22Rv1 (cell line): ENCODE data around the gene PI4K2A.

Experiments
- ZFX ChIP-seq: fragments of 450-650 bp; IDR thresholded peaks from 2 replicates; pipeline ENCODE4 v1.6.1; 2017; ENCODE audit warnings: antibody characterized with exemption, borderline replicate concordance
- TF ChIP-seq, protein P1 (sequence below): fragments of 450-650 bp; IDR thresholded peaks from 2 replicates; pipeline ENCODE4 v1.5.1; 2017; ENCODE audit warnings: mild to moderate bottlenecking

DNA sequence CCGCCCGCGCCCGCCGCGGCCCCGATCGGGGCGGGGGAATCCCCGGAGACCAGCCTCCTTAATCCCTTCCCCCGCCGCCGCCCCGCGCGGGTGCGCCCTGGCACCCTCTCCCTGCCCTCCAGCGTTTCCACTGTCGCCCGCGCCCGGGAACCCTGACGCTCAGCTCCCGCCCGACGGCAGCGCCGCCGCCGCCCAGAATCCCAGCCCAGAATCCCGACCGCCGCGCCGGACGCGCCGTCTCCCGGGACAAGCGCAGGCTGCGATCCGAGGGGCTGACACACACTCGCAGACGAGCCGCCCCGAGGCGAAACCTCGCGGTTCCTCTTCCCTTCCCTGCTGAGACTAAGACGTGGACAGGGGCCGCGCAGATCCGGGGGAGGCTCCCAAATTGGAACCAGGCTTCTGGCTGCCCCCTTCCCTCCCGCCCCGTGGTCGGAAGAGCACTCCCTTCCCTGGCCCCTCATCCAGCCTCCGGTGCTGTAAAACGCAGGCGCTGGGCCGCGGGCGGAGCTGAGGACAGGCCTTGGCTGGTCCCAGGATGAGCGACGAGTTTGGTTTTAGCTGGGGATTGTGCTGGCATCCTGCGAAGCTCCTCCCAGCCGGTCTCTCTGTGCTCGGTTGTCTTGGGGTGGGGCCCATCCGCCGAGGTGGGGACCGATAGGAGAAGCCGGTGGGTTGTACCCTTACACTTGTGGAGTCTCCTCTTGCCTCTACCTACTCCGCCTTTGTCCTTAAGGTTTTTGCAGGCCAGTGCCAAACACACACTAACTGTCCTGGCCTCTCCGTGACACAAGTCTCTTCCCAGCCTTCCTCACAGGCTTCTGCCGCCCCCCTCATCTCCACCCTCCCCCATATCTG lies 74.2 kb downstream of the PI4K2A start:
- TF ChIP-seq, protein P1, sequence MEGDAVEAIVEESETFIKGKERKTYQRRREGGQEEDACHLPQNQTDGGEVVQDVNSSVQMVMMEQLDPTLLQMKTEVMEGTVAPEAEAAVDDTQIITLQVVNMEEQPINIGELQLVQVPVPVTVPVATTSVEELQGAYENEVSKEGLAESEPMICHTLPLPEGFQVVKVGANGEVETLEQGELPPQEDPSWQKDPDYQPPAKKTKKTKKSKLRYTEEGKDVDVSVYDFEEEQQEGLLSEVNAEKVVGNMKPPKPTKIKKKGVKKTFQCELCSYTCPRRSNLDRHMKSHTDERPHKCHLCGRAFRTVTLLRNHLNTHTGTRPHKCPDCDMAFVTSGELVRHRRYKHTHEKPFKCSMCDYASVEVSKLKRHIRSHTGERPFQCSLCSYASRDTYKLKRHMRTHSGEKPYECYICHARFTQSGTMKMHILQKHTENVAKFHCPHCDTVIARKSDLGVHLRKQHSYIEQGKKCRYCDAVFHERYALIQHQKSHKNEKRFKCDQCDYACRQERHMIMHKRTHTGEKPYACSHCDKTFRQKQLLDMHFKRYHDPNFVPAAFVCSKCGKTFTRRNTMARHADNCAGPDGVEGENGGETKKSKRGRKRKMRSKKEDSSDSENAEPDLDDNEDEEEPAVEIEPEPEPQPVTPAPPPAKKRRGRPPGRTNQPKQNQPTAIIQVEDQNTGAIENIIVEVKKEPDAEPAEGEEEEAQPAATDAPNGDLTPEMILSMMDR, result no peak; the same call in 1 of the 2 replicates
- TF ChIP-seq ZFX, result no peak
